ENCODE data around the gene PTBP2.

DNA sequence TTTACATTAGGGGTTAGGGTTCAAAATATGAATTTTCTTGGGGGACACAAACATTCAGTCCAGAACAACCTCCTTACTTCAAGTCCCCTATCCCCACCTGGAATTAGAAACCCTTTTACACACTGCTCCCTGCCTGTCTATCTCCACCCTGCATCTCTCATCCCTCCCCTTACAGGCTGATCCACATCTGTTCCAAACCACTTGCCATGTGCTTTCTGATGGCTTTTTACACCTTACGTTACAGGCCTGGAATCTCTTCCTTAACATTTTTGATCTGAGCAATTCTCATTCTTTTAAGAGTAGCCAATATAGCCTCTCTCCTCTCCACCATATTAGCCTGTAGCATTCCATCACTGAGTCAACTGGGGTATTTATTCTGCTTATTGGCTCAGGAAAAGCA is 122.0 kb downstream of the PTBP2 start:
- TF ChIP-seq FOXA1 (IDR thresholded peaks at IDR 0.05) (no peak), HDGF (IDR thresholded peaks at IDR 0.05; ENCODE audit: borderline replicate concordance) (no peak), ELF4 (IDR thresholded peaks at IDR 0.05) (no peak), CTBP1 (IDR thresholded peaks at IDR 0.05; ENCODE audit: borderline replicate concordance) (no peak), NFRKB (IDR thresholded peaks at IDR 0.05) (no peak), ZNF384 (IDR thresholded peaks at IDR 0.05) (no peak), SP1 (IDR thresholded peaks at IDR 0.05) (no peak), TARDBP (IDR thresholded peaks at IDR 0.05) (no peak), FOXM1 (IDR thresholded peaks at IDR 0.05; ENCODE audit: borderline replicate concordance) (no peak)
- TF ChIP-seq, protein P1, sequence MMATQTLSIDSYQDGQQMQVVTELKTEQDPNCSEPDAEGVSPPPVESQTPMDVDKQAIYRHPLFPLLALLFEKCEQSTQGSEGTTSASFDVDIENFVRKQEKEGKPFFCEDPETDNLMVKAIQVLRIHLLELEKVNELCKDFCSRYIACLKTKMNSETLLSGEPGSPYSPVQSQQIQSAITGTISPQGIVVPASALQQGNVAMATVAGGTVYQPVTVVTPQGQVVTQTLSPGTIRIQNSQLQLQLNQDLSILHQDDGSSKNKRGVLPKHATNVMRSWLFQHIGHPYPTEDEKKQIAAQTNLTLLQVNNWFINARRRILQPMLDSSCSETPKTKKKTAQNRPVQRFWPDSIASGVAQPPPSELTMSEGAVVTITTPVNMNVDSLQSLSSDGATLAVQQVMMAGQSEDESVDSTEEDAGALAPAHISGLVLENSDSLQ (IDR thresholded peaks at IDR 0.05), result no peak

Measured in HEK293T (cell line).